Tibial nerve (tissue), 3 donors: ENCODE data around the gene TBX1.

Source experiments
- CTCF ChIP-seq, 5 experiments: fragments of 200-600 bp in 3 of 5; fragments of 450-650 bp in 2 of 5; sonication (generic) in 3 of 5; IDR thresholded peaks; one replicate each; pipeline ENCODE4 v1.5.1; 2016 to 2019; ENCODE audit warnings: antibody characterized with exemption in 5 of 5, mild to moderate bottlenecking in 3 of 5, moderate library complexity in 2 of 5
- POLR2A ChIP-seq, 2 donors: fragments of 450-650 bp; IDR thresholded peaks; one replicate each; pipeline ENCODE4 v1.6.1; 2017; ENCODE audit warnings: antibody characterized with exemption in 2 of 2, mild to moderate bottlenecking in 2 of 2, moderate library complexity in 2 of 2

DNA sequence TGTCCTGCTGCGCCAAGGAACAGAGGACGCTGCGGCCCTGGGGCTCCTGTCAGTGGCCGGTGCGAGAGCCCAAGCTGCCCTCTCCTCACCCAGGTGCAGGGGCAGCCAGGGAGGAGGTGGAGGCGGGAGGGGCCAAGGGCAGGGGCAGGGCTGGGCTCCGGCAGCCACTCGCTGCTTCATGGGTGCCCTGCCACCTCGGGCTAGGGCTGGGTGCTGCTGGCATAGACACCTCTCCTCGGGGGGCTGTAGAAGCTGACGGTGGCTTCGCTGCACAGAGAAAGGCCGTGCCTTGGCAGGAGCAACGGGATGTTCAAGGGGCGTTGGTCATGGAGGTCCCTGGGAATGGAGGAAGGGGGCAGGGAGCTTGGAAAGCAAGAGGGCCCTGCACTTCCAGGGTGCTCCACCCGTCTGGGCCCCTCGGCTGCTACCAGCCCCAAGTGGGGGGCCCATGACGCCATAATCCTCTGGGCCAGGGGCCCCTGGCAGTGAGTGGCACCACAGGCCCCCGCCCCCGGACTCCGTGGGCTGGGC lies 1.6 kb upstream of the TBX1 start:
- TF ChIP-seq CTCF (IDR thresholded peaks at IDR 0.05) (no peak), POLR2A (IDR thresholded peaks at IDR 0.05) (no peak)
